GM18511 (cell line): Measurements from ENCODE around the gene ACAP2.
"Not testable (repeated sequence)": the region's sequence is repeated elsewhere in the genome, so short reads cannot be mapped to it uniquely, and the experiment has no call there.

ENCODE experiments used
- ATAC-seq: cut with Tn5 transposase; IDR thresholded peaks from one replicate; pipeline ENCODE4 v1.9.1; 2021; ENCODE audit warnings: mild to moderate bottlenecking, moderate library complexity; ENCODE audit not compliant: unreplicated experiment

Gene ACAP2

GRCh38 chr3:195297446-195297845 is 145.4 kb downstream of the ACAP2 start:
- ATAC-seq = peak; percentile 74

- no peak for ATAC-seq
These were observed 146.2 kb downstream of the ACAP2 start for GRCh38 chr3:195296662-195297061.

DNA sequence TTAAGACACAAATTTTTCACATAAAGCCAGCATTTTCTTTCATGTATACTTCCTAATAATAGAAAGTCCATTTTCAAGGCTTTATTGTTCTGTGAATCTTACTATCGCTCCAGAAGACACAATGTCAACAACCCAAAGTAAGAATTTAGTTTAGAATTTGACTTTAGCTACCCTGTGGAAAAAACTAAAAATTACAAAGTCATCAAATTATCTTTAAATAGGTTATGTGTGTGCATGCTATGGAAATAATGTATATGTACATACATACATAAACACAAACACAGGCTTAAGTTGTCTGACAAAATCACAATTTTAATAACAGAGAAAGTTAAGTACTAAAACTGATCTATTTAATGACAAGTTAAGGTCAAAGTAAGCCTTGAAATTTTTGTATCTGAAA is 151.7 kb downstream of the ACAP2 start:
- no peak for ATAC-seq

DNA sequence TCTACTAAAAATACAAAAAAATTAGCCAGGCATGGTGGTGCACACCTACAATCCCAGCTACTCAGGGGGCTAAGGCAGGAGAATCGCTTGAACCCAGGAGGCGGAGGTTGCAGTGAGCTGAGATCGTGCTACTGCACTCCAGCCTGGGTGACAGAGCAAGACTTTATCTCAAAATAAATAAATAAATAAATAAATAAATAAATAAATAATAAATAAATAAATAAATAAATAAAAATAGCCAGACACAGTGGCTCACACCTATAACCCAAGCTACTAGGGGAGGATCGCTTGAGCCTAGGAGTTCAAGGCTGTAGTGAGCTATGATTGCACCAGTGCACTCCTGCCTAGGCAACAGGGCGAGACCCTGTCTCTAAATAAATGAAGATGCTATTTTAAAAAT is 152.2 kb downstream of the ACAP2 start:
- not testable (repeated sequence) for ATAC-seq

GRCh38 chr3:195286115-195286872 is 156.5 kb downstream of the ACAP2 start:
- ATAC-seq = no peak

- no peak for ATAC-seq
These were observed 157.4 kb downstream of the ACAP2 start for GRCh38 chr3:195285372-195285771.

DNA sequence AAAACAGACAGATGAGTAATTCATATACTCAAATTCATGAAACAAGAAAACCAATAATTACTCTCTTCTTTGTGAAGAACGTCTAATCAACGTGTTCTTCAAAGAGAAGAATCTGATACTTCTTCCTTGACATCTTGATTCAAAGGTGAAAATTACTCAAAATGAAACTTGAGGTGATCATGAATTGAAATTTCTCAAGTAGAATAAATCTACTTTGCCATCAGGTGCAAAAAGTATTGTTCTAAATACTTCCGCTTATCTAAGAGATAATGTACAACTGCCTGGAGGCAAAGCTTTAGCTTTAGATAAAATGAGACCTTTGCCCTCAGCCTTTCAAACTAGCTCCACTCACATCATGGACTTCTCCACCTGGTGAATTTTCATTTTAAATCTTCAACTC is 158.0 kb downstream of the ACAP2 start:
- ATAC-seq = no peak

DNA sequence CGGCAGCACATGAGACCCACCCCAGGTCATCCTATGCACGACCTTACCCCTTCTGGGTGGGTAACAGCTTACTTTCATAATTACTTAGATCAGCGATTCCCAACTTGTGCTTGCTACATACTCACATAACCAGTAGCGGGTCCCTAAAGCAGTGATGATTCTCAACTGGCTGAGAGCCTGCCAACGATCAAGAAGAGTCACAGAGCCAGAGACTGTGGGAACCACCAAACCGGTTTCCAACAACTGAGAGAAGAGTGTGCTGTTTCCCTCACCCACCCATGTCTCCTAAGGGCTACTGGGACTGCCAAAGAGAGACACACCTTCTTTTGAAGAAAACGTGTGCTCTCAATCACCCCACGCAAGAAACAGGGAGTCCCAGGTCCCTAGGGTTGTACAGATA is 159.9 kb downstream of the ACAP2 start:
- no peak for ATAC-seq

DNA sequence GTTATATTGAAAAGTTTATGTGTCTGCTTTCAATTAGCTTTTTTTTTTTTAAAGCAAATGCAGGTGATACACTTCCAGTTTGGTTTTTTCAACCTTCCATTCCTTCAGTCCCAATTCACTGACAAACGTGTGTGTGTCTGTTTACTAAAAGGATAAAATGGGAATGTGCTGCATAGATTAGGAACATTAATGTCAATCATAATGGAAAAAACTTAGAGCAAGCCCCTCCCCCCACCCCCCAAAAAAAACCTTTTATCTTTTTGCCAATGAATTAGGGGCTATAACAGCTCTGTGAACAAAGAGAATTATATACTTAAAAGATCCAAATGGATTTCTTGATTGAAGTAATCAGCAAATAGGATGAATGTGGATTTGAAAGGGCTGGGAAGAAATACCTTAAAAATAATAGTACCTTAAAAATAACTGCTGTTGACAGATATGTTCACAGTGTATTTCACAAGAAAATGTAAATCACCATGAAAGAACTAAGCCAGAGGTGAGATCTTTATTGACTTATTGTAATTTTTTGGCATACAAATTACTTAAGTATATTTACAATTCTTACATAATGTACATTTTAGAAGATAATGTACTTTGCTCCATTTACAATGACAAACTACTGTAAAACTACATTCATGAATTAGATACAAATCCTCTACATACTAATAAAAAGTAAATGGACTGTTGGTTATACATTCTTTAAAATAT is 168.4 kb downstream of the ACAP2 start:
- ATAC-seq = no peak

GRCh38 chr3:195271410-195272243 is 171.2 kb downstream of the ACAP2 start:
- ATAC-seq = peak; percentile 79

DNA sequence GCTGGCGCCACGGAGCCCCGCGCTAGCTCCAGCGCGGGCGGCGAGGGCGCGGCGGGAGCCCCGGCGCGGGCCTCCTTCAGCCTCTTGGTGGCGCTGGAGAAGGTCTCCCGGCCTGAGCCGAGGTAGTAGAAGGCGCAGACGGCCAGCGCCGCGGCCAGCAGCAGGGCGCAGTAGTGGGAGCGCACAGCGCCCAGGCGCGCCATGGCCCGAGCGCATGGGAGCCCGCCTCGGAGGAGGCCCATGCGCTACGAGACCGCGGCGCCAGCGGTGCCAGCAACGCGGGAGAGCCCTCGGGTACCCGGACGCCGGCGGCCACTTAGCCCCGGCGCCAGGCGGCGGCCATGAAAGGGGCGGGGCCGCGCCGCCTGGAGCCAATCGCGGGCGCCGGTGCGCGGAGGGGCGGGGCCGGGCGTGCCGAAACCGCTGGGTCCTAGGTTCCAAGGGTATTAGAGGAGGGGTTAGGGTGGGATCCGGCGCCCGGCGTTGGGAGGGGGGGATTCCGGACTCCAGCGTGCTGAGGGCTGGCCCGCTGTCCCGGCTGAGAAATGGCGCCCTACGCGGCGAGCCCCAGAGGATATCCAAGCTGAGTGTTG is 171.9 kb downstream of the ACAP2 start, which contains the start of gene XXYLT1:
Gene XXYLT1 (minus strand): TSS at position 343 of the 593 bp plus-strand sequence. CDS start 101 bp downstream, at position 242.
- ATAC-seq = peak; percentile 87

GRCh38 chr3:195270079-195270816 is 172.6 kb downstream of the ACAP2 start:
- ATAC-seq = peak; percentile 22

GRCh38 chr3:195269375-195270078 is 173.3 kb downstream of the ACAP2 start:
- no peak for ATAC-seq

DNA sequence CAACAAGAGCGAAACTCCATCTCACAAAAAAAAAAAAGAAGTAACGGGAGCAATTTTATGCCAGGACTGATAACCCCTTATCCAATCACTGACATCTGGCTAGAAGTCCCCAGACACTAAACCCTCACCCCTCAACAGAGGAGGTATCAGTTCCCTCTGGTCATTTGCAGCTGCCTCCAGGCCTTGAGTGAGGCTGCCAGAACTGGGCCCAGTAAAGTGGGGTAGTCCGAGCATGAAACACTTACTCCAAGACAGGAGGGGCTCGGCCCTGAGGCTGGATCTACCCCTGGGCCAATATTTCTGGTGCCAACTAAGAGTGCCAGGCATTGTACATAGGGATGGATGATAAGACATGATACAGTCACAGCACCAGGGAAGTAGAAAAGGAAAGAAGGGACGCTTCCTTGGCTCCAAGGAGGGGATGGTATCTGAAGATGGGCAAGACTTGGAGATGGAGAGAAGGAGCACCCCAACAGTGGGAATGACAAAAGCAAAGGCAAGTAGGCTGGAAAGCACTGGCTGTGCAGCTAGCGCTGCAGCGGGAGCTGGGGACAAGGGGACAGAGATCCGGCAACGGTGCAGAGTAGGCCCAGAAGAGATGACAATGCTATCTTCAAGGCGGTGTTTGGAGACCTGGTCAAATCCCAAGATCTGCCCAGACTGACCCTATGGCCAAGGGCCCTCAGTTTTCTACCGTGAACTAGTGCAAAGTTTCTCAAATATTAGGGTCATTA is 174.1 kb downstream of the ACAP2 start:
- ATAC-seq = no peak

GRCh38 chr3:195267096-195267495 is 175.7 kb downstream of the ACAP2 start:
- no peak for ATAC-seq

GRCh38 chr3:195266428-195266827 is 176.4 kb downstream of the ACAP2 start:
- no peak for ATAC-seq

- no peak for ATAC-seq
These were observed 177.3 kb downstream of the ACAP2 start for GRCh38 chr3:195265363-195265976.

DNA sequence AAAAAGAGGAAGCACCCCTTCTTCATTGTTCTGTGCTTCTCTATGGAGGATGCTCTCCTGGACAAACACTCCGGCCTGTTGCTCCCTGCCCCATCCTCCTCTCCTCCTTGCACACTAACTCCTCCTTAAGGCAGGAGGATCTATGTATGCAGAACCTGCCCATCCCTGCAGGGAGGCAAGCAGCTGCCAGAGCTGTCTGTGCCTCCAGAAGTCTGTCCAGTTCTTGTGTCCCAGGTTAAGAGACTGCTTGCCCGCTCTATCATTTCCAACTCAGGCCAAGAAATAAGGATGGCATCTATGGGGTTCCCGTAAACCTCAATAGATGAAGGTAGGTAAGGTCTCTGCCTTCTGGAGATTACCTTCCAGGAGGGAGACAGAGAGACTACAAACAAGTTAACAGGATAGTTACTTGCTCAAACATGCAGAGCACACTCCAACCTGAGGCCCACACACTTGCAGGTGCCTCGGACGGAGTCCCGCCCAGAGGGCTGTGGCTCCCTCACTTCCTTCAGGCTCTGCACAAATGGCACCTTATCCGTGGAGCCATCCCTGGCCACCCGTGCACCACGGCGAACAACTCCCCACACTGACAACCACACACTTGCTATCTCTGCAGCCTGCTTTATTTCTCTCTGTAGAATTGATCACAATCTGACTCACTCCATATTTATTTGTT is 178.8 kb downstream of the ACAP2 start:
- no peak for ATAC-seq
